ENCODE measurements around the gene AGMO.

AGMO gene

DNA sequence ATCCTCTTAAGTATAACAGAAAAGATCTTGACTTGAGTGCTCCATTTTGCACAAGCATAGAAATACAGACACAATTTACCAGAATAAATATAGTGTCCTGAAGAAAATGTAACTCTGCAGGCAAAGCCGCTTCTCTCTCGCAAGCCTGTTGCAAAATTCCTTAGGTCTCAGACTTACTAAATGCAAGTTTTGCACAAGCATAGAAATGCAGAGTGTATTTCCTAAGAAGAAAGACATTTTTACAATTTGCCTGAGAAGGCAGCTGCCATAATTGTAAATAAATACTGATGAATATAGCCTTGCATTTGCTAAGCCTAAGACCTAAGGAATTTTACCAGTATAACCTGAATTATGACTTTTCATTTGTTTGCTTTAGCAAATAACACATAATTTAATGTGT is 67.1 kb downstream of the AGMO start:
- Mint-ChIP-seq H3K36me3 (no peaks in the 10 kb centered on the region), H3K27ac (no peak overlapping the region), H3K4me3 (no peak overlapping the region), H3K4me1 (no peaks in the 10 kb centered on the region), H3K9me3 (peaks cover 3% of the 10 kb centered on the region), H3K27me3 (no peaks in the 10 kb centered on the region)

DNA sequence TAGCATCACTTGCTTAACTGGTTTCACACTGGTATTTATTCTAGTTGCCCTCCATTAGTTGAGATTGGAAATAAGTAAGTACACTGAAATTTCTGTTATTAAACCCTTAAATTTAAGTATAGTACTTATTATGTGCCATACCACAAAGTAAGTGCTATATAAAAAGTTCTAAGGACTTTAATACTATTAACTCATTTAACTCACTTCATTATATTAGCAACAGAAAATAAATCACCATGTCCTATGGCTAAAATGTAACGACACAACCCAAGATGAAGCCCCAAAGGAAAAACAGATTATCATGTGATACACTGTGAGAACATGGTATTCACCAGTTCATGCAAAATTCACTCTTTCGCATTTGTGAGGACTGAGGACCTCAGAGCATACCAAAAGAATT is 70.5 kb downstream of the AGMO start:
- Mint-ChIP-seq H3K27ac (no peak overlapping the region), H3K4me1 (no peaks in the 10 kb centered on the region), H3K9me3 (peaks cover 3% of the 10 kb centered on the region), H3K27me3 (no peaks in the 10 kb centered on the region), H3K4me3 (no peak overlapping the region), H3K36me3 (no peaks in the 10 kb centered on the region)

DNA sequence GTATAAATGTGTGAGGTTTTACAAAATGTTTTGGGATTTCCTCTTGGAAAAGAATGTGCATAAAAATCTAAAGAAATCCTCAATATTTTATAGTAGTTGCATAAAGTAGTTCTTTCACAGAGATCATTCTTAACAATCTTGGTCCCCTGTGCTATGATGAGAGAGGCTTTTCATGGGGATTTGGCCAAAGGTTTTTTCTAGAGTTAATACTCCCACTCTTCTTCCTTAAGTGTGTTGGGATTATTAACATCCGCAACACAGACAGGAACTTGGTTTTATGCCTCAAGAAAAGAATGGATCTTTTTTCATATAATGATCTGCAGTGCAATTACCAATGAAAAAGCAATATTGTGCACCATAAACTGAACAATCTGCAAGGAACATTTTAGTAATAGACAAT is 71.5 kb downstream of the AGMO start:
- H3K4me1 Mint-ChIP-seq, result no peaks in the 10 kb centered on the region
- H3K36me3 Mint-ChIP-seq, result no peaks in the 10 kb centered on the region
- H3K4me3 Mint-ChIP-seq, result no peak overlapping the region
- H3K9me3 Mint-ChIP-seq, result peaks cover 3% of the 10 kb centered on the region
- H3K27ac Mint-ChIP-seq, result no peak overlapping the region
- H3K27me3 Mint-ChIP-seq, result no peaks in the 10 kb centered on the region

DNA sequence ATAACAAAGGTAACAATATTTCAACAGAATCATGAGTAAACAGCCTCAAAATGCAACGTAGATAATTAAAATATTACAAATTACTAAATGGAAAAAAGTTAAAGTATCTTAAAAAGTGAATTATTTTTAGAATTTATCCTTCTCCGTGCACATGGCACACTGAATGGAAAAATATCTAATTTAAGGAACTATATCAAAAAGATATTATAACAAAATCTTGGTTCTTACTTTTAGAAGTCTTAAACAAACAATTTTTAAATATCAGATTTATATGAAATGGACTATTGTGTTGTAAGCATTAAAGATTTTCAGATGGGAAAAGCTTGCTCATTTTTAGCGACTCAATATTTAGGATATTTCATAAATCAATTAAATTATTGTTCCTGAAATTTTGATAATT is 72.0 kb downstream of the AGMO start:
- no peak overlapping the region for H3K4me3 Mint-ChIP-seq
- H3K9me3 Mint-ChIP-seq, result peaks cover 4% of the 10 kb centered on the region
- H3K4me1 Mint-ChIP-seq, result no peaks in the 10 kb centered on the region
- no peak overlapping the region for H3K27ac Mint-ChIP-seq
- H3K27me3 Mint-ChIP-seq, result no peaks in the 10 kb centered on the region
- no peaks in the 10 kb centered on the region for H3K36me3 Mint-ChIP-seq

DNA sequence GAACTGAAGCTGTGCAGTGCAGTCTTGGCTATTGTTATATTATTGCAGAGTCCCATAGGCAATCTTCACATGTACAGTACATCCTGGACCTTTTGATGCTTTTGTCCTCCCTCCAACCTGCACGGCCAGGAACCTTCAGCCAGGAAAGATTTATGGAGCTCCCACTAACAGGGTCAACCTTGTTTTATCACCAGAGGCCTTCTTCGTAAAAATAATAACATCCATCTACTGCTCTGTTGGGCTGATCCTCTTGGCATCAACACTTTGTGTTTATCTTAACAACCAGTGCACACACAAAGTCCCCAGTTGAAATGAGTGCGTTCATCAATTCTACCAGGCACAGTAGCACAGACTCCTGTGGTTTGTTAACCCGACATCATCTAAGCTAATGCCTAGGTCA is 72.4 kb downstream of the AGMO start:
- Mint-ChIP-seq H3K27me3 (no peaks in the 10 kb centered on the region), H3K4me1 (no peaks in the 10 kb centered on the region), H3K27ac (no peak overlapping the region), H3K4me3 (no peak overlapping the region), H3K9me3 (peaks cover 9% of the 10 kb centered on the region), H3K36me3 (no peaks in the 10 kb centered on the region)

DNA sequence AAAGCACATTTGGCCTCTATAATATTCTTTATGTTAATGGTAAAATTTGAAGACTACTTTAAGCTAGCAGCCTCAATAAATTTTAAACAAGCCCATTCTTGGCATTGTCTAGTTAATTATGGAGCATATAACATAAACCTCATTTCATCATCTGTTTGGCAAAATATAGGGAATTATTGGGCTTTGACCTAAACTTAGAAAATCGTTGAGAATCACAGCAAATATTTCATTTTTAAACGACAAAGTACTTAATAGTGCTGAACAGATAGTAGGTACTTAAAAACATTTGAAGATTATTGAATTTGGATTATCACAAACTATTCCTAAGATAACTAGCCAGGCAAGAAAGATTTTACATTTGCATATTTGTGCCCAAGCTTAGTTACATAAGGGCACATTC is 73.4 kb downstream of the AGMO start:
- Mint-ChIP-seq H3K27me3 (no peaks in the 10 kb centered on the region), H3K27ac (no peak overlapping the region), H3K36me3 (no peaks in the 10 kb centered on the region), H3K4me3 (no peak overlapping the region), H3K9me3 (peaks cover 9% of the 10 kb centered on the region), H3K4me1 (no peaks in the 10 kb centered on the region)

DNA sequence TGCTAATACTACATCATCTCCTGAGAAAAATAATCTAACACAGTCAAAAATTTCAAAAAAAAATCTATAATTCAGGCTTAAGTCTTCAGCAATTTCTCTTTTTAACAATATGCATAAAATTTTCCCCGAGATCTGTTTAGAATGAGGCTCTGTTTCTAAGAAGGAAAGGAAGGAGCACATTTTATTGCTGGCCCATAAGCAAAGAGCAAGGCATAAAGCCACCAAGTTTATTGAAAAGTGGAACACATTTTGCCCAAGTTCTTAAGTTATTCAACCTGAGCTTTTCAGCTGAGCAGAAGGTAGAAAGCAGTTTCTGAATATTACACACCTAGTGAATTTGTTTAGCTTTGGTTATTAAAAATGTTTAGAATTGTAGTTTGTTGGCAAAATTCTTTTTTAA is 73.9 kb downstream of the AGMO start:
- Mint-ChIP-seq H3K27ac (no peak overlapping the region), H3K4me1 (no peaks in the 10 kb centered on the region), H3K36me3 (no peaks in the 10 kb centered on the region), H3K4me3 (no peak overlapping the region), H3K27me3 (no peaks in the 10 kb centered on the region), H3K9me3 (peaks cover 9% of the 10 kb centered on the region)

DNA sequence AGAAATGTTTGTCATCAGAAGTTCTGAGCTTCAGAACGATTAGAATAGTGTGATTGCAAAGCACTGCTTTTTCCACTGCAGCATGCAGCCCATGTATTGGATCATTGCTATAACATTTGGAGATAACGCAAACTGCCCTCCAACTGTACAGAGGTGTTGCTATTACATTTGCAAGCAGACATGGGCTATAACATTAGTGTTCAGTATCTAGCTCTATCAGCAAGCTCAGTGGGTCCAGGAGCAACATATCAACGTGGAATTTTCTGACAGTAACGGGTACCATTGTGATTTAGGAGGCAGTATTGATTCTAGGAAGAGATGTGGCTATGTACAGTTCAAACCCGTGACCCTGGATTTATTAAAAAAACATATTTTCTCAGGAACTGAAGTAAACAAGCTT is 75.8 kb downstream of the AGMO start:
- H3K27me3 Mint-ChIP-seq, result no peaks in the 10 kb centered on the region
- H3K4me1 Mint-ChIP-seq, result no peaks in the 10 kb centered on the region

DNA sequence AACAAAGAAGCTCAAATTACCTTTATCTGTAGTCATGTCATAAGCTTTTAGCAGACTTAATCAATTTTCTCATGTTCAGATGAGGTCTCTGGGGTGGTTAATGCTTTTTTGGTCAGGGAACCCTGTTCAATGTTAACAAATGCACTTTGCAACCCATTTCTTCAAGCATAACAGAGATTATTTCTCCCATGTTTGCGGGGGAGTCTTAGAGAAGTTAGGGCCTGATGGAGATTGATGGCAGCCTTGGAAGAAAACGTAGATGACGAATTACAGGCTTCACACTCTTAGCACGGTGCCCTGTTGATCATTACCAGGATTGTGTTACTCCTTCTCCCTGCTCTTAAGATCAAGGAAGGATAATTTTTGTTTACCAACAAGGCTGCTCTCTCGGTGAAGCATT is 76.4 kb downstream of the AGMO start:
- Mint-ChIP-seq H3K27ac (no peak overlapping the region), H3K4me1 (no peaks in the 10 kb centered on the region), H3K4me3 (no peak overlapping the region), H3K27me3 (no peaks in the 10 kb centered on the region), H3K36me3 (no peaks in the 10 kb centered on the region), H3K9me3 (peaks cover 9% of the 10 kb centered on the region)

More for the DNA sequence above, 75.8 kb downstream of the AGMO start:
- peaks cover 9% of the 10 kb centered on the region for H3K9me3 Mint-ChIP-seq
- H3K36me3 Mint-ChIP-seq, result no peaks in the 10 kb centered on the region
- no peak overlapping the region for H3K4me3 Mint-ChIP-seq
- H3K27ac Mint-ChIP-seq, result no peak overlapping the region

DNA sequence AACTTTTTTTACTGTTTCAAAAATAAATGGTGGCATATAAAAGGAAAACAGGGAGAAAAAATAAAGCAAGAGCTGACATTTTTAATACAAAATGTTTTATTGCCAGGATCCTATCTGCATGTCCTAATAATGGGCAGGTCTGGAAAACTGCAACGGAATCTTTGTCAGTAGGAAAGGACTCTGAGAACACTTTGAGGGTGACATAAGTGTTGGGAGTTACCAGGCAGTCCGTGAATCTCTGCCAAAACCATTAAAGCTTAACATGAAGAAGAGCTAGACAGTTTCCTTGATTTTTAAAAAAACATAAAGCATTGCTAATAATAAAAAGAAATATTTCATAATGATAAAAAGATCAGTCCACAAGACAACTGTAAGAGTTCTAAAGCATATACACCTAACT is 80.7 kb downstream of the AGMO start:
- H3K4me3 Mint-ChIP-seq, result no peak overlapping the region
- no peaks in the 10 kb centered on the region for H3K4me1 Mint-ChIP-seq
- no peak overlapping the region for H3K27ac Mint-ChIP-seq
- no peaks in the 10 kb centered on the region for H3K36me3 Mint-ChIP-seq
- H3K27me3 Mint-ChIP-seq, result no peaks in the 10 kb centered on the region
- H3K9me3 Mint-ChIP-seq, result peaks cover 5% of the 10 kb centered on the region

DNA sequence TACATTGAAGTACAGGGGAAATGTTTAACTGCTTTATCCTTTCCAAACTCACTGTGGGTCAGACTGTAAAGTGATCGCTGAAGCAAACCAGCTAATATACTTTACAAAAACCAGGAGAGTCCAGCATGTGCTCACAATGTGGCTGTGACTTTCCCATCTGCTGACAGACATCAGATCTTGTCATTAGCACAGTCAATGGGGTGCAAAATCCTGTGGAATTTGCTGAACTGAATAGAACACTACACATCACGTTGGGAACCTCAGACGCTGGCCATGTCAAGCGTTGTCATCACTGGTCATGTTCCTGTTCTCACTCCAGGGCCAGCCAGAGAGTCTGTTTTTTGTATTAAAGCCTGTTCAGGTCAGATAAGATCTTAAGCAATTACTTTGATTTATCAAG is 83.4 kb downstream of the AGMO start:
- H3K4me3 Mint-ChIP-seq, result no peak overlapping the region
- no peaks in the 10 kb centered on the region for H3K36me3 Mint-ChIP-seq
- H3K27me3 Mint-ChIP-seq, result no peaks in the 10 kb centered on the region
- H3K27ac Mint-ChIP-seq, result no peak overlapping the region
- no peaks in the 10 kb centered on the region for H3K4me1 Mint-ChIP-seq
- H3K9me3 Mint-ChIP-seq, result peaks cover 6% of the 10 kb centered on the region

DNA sequence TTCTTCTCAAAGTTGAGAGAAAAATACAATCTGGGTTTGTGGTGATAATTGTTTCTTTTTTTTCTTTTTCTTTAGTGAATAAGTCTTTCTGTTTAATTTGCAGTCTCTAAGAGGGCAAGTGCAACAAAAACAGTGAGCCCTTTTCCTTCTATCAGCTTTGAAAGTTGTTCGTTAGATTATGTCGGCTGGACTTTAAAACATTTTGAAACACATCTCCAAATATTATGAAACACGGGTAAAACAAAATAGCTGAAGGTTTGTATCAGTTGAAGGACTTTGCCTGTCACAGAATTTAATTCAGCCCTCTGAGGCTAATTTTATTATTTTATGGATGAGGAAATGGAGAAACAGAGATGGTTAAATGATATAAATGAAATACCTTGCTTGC is 85.3 kb downstream of the AGMO start:
- Mint-ChIP-seq H3K27ac (no peak overlapping the region), H3K36me3 (no peaks in the 10 kb centered on the region), H3K9me3 (peaks cover 6% of the 10 kb centered on the region), H3K4me1 (no peaks in the 10 kb centered on the region), H3K27me3 (no peaks in the 10 kb centered on the region), H3K4me3 (no peak overlapping the region)

DNA sequence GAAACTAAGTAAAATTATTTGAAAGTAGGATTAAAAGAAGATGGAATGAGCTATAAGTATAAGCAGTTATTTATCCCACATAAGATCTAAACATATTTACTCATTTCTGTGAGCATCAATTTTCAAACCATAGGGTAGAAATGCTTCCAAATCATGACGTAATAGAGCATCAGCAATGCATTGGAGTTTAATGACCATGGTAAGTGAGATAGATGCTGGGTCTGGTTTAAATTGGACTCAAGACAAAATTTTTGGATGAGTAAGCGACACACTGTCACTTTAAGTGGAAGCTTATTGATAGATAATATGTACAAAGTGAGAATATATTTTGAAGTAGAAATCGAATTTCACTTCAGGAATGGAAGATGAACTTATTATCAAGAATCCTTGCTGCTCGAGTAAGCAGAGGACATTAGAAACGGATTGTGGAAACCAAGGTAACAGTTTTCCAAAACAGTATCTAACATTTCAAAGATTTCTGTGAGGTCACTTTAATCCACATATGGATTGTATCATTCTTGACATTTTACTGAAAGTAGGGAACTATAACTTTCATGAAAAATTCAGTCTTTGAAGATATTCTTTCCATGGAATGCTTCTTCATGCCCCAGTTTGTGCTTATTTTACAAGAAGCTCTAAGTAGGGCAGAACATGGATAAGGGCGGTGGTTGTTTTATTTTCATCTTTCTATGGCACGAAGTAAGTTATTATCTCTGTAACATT is 85.8 kb downstream of the AGMO start:
- H3K9me3 Mint-ChIP-seq, result peaks cover 6% of the 10 kb centered on the region
- no peaks in the 10 kb centered on the region for H3K4me1 Mint-ChIP-seq
- no peaks in the 10 kb centered on the region for H3K27me3 Mint-ChIP-seq
- H3K4me3 Mint-ChIP-seq, result no peak overlapping the region
- H3K36me3 Mint-ChIP-seq, result no peaks in the 10 kb centered on the region
- H3K27ac Mint-ChIP-seq, result no peak overlapping the region

DNA sequence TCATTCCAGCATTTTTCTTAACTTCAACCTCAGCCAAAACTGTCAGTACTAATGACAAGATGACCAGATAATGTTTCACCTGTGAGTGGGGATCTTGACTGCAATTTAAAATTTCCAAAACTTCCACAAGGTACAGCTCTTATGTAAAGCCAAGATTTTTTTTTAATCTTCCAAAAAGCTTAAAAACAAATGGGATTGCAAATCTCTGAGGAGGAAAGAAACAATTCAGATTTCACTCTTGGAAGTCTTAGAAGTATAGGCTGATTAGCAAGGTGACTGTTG is 90.2 kb downstream of the AGMO start:
- no peaks in the 10 kb centered on the region for H3K27me3 Mint-ChIP-seq
- no peak overlapping the region for H3K27ac Mint-ChIP-seq
- H3K4me3 Mint-ChIP-seq, result no peak overlapping the region
- no peaks in the 10 kb centered on the region for H3K4me1 Mint-ChIP-seq
- H3K36me3 Mint-ChIP-seq, result no peaks in the 10 kb centered on the region
- peaks cover 6% of the 10 kb centered on the region for H3K9me3 Mint-ChIP-seq

DNA sequence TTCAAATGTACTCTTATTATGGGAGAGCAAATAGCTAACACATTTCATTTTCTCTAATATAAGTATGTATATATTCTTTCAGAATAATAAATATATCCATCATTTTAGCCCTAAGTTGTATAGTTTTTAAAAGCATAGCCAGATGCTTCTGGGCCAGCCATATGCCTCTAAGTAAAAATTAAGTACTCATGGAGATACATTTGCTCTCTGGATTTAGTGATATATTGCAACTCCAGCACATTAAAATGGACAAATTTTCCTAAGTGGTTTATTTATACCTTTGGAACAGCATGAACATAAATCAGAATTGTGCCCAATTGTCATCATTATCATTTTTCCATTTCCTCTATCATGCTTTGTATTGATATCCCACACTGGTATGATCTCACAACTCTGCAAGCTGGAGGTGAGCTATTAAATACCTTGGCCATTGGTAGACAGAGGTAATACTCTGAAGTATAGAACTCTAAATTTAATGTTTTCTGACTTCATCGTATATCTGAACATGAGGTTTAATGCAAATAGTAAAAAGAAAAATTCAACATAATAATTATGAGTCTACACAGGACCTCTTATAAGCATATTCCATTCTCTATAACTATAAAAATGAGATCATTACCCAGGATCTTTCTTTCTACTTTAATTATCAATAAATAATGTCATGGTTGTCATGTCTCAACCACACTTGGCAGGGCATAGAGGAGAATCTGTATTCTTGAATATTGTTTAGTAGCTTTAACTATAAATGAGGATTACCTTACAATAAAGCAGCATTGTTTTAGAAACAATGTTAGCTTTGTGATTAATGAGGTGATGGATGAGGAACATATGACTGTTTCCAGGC is 90.8 kb downstream of the AGMO start:
- H3K4me3 Mint-ChIP-seq, result no peak overlapping the region
- H3K27me3 Mint-ChIP-seq, result no peaks in the 10 kb centered on the region
- H3K9me3 Mint-ChIP-seq, result peaks cover 6% of the 10 kb centered on the region
- no peaks in the 10 kb centered on the region for H3K4me1 Mint-ChIP-seq
- H3K36me3 Mint-ChIP-seq, result no peaks in the 10 kb centered on the region
- H3K27ac Mint-ChIP-seq, result no peak overlapping the region

DNA sequence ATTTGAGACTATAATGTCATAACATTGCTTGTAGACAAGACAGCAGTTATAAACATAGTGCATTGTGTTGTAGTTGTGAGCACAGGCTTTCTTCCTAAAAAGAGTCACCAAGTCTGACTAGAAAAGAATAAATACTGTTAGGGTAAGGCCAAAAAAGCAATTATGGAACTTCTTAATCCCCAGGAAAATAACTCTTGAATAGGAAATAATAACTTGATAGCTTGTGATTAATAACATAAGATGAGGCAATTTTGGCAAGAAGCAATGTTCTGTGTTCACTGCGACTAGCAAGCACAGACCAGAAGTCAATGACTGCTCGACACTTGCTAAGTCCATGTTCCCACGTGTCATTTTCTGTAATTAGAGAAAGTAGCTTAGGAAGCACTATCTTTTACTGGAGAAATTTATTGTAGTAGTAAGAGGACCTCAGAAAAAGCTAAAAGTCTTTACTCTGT is 97.1 kb downstream of the AGMO start:
- Mint-ChIP-seq H3K36me3 (no peaks in the 10 kb centered on the region), H3K27ac (no peak overlapping the region), H3K27me3 (no peaks in the 10 kb centered on the region), H3K4me3 (no peak overlapping the region), H3K9me3 (no peaks in the 10 kb centered on the region), H3K4me1 (no peaks in the 10 kb centered on the region)

All from activated naive CD4-positive, alpha-beta T cell treated with anti-CD3 and anti-CD28 coated beads, Interleukin-2, amount 50 U/mL, for 24 hours (primary cell).